GM19397 (cell line): ENCODE results near the gene STAC3.

Source experiments
- ATAC-seq: cut with Tn5 transposase; IDR thresholded peaks from one replicate; pipeline ENCODE4 v1.9.1; 2021; ENCODE audit warnings: mild to moderate bottlenecking, moderate library complexity; ENCODE audit not compliant: unreplicated experiment

STAC3 gene

GRCh38 chr12:57212701-57213057, 38.3 kb downstream of the STAC3 start:
- no peak for ATAC-seq

- ATAC-seq = no peak
Observed at GRCh38 chr12:57211791-57212700, 38.9 kb downstream of the STAC3 start.

GRCh38 chr12:57210926-57211692, 39.9 kb downstream of the STAC3 start:
- ATAC-seq = no peak

- no peak for ATAC-seq
Observed at GRCh38 chr12:57210461-57210860, 40.5 kb downstream of the STAC3 start.

- no peak for ATAC-seq
Observed at GRCh38 chr12:57209916-57210315, 41.1 kb downstream of the STAC3 start.

GRCh38 chr12:57208631-57209282, 42.2 kb downstream of the STAC3 start:
- no peak for ATAC-seq

GRCh38 chr12:57207731-57208630, 43.0 kb downstream of the STAC3 start:
- no peak for ATAC-seq

- no peak for ATAC-seq
Observed at GRCh38 chr12:57205931-57206330, 45.1 kb downstream of the STAC3 start.

GRCh38 chr12:57205186-57205585, 45.8 kb downstream of the STAC3 start:
- no peak for ATAC-seq

GRCh38 chr12:57204454-57204853, 46.5 kb downstream of the STAC3 start:
- ATAC-seq = no peak

- ATAC-seq = no peak
Observed at GRCh38 chr12:57203791-57204190, 47.2 kb downstream of the STAC3 start.

GRCh38 chr12:57203201-57203600, 47.8 kb downstream of the STAC3 start:
- ATAC-seq = no peak

- ATAC-seq = no peak
Observed at GRCh38 chr12:57202321-57202720, 48.7 kb downstream of the STAC3 start.

GRCh38 chr12:57201631-57202030, 49.4 kb downstream of the STAC3 start:
- ATAC-seq = no peak

GRCh38 chr12:57201219-57201618, 49.8 kb downstream of the STAC3 start:
- no peak for ATAC-seq

- ATAC-seq = no peak
Observed at GRCh38 chr12:57200497-57200896, 50.5 kb downstream of the STAC3 start.

GRCh38 chr12:57199191-57199590, 51.8 kb downstream of the STAC3 start:
- no peak for ATAC-seq

- ATAC-seq = no peak
Observed at GRCh38 chr12:57198329-57198728, 52.7 kb downstream of the STAC3 start.

GRCh38 chr12:57196956-57197355, 54.0 kb downstream of the STAC3 start:
- no peak for ATAC-seq

GRCh38 chr12:57196439-57196838, 54.5 kb downstream of the STAC3 start:
- no peak for ATAC-seq
